ENCODE measurements around the gene SUPT6H.

GRCh38 chr17:28612936-28613872 lies 48.8 kb upstream of the SUPT6H start:
- TF ChIP-seq CTCF (conservative IDR thresholded peaks at IDR 0.05 in 1 of 2, IDR thresholded peaks at IDR 0.05 in 1 of 2; ENCODE audit: low read depth in 1 of 2, low read length in 2 of 2): peak; percentile 69 to 83
- no peak for TF ChIP-seq EZH2 (IDR thresholded peaks at IDR 0.05; ENCODE audit: low read length, missing control alignments)
